ENCODE measurements around the gene MTCH2.

The MTCH2 gene

DNA sequence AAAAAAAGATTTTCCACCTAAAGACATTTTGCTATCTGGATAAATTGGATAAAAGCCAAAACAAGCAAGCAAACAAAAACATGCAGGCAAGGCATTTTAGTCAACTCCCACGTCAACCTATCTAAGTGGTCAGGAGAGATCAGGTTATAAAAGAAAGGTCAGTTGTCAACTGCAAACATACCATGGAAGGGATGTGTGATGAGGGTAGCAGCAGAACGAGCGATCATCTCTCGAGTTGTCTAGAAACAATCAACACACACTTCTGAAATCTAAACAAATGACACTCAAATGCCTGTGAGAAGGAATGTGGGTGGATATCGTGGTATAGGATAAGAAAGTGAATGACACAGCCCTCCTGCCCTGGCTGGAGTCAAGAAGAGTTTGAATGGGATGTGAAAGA, 10.9 kb downstream of the MTCH2 start:
- no peak for DNase-seq

DNA sequence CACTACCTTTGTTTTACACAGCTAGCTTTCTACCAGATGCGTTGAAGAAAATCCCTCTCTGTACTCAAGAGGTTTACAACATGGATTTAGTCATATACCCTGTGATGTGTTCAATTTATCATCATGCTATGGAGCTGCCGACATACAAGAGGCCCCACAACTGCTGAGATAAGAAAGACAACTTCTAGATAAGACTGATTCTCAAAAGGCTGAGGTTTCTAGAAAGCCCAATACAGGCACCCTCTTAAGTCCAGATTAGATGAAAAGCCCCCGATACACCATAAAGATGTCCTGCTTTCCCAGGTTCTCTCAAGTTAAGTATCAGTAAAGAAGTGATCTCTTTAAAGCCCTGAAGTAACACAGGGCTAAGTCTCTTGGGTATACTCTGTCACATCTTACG, 14.3 kb downstream of the MTCH2 start:
- no peak for DNase-seq

DNA sequence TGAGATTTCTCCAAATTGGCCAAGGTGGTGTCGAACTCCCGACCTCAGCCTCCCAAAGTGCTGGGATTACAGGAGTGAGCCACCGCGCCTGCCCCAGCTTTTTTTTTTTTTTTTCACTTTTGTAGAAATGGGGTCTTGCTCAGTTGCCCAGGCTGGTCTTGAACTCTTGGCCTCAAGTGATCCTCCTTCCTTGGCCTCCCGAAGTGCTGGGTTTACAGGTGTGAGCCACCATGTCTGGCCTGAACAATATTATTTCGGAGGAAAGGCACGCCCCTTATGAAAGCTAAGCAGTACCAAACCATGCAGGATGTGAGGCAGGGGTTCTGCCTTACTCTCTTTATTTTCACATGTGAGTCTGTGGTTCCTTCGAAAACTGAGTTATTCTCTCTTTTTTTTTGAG, 16.1 kb downstream of the MTCH2 start:
- DNase-seq = no peak

GRCh38 chr11:47620836-47621378, 21.5 kb downstream of the MTCH2 start:
- no peak for DNase-seq

DNA sequence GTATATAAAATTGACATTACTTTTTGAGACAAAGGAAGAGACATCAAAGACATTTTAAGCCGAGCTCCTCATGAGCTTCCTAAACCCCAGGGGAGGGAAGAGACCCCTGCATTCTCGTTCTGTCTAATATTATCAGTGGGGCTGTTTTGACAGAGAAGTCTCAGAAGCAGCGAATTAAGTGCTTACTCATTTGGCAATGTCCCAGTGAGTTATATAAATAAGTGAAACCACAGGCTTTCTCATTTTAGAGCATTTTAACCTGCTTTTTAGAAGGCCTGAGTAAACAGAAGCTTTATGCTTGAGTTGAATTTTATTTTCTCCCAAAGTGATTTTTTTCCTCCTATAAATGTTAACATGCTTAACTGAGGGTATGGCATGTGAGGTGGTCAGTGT, 24.9 kb downstream of the MTCH2 start:
- DNase-seq = no peak

DNA sequence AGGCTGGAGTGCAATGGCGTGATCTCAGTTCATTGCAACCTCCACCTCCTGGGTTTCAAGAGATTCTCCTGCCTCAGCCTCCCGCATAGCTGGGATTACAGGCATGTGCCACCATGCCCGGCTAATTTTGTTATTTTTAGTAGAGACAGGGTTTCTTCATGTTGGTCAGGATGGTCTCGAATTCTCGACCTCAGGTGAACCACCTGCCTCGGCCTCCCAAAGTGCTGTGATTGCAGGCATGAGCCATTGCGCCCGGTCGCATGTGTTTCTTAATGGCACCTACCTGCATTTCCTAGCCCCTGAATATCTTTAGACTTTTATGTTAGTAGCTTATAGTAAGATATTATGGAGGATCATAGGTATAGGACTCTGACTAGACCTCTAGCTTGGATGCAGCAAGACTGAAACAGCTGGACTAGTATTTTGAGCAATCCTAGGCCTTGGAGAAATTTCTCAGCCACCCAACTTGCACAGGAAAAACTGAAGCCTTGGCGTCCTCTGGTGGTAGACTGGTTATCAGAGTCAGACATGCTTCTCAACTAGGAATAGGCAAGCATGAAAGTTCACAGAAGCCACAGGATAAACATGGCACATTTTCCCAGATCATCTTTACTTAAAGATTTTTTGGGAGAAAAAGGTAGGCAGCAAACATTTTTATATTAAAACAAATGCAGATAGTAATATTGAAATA, 25.5 kb downstream of the MTCH2 start:
- DNase-seq = peak; percentile 20 to 42

DNA sequence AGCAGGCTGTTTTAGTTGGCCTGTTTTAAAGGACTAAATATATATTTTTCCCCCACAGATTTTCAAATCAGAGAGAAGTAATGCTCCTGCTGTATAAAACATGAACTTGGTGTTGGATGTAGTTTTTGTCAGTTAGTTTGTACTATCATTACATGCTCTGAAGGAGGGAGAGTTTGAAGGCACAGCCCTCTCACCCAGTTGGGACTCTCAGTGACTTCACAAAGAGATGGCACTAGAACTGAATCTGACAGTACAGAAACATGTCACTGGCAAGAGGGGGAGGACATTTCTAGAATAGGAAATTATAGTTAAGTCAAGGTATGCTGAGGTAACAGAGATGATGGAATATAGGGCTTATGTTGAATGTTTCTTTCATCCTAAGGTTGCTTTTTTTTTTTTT, 27.1 kb downstream of the MTCH2 start:
- DNase-seq = no peak

DNA sequence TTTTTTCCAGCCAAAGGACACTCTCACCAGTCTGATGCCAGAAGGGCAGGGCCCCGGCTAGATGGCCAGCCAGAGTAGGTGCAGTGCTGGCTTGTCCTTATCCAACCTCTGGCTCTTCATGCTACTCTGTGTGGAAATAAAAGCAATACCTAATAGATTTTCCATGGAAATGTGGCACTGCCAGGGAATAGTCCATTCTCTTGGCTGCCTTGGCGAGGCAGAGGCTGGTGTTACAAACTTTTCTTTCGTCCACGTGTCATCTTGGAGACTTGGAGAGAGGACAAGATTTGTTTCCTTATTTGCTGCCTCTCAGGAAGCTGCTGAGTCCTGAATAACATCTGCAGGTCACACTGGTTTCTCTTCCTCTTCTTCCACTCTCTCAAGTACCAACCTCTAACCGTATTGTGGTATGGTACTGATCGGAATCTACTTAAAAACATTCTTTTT, 31.0 kb downstream of the MTCH2 start:
- no peak for DNase-seq

GRCh38 chr11:47609675-47610074, 32.7 kb downstream of the MTCH2 start:
- no peak for DNase-seq

- no peak for DNase-seq
Measured at GRCh38 chr11:47607380-47607779, 35.0 kb downstream of the MTCH2 start.

- no peak for DNase-seq
Measured at GRCh38 chr11:47606731-47607130, 35.6 kb downstream of the MTCH2 start.

DNA sequence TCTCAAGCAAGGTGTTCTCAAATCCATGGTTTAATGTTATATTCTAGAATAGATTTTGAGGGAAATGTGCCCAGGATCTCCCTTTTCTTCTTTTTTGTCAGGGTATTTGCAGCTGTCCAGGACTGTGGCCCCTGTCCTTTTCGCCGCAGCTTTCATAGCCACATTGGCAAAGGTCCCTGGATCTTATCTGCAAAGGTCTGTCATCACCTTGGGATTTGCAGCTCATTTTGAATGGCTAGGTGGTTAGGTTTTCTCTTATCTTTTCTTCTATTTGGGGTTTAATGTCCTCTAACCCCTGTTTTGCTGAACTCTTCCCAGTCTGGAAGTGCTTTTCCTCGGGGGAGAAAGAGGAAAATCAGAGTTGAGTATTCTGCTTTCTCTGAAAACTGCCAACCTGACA, 36.4 kb downstream of the MTCH2 start:
- DNase-seq = no peak

- no peak for DNase-seq
Measured at GRCh38 chr11:47603295-47603694, 39.1 kb downstream of the MTCH2 start.

GRCh38 chr11:47599902-47600301, 42.5 kb downstream of the MTCH2 start:
- DNase-seq = no peak

GRCh38 chr11:47595967-47596366, 46.4 kb downstream of the MTCH2 start:
- no peak for DNase-seq

GRCh38 chr11:47595029-47595428, 47.3 kb downstream of the MTCH2 start:
- DNase-seq = no peak

DNA sequence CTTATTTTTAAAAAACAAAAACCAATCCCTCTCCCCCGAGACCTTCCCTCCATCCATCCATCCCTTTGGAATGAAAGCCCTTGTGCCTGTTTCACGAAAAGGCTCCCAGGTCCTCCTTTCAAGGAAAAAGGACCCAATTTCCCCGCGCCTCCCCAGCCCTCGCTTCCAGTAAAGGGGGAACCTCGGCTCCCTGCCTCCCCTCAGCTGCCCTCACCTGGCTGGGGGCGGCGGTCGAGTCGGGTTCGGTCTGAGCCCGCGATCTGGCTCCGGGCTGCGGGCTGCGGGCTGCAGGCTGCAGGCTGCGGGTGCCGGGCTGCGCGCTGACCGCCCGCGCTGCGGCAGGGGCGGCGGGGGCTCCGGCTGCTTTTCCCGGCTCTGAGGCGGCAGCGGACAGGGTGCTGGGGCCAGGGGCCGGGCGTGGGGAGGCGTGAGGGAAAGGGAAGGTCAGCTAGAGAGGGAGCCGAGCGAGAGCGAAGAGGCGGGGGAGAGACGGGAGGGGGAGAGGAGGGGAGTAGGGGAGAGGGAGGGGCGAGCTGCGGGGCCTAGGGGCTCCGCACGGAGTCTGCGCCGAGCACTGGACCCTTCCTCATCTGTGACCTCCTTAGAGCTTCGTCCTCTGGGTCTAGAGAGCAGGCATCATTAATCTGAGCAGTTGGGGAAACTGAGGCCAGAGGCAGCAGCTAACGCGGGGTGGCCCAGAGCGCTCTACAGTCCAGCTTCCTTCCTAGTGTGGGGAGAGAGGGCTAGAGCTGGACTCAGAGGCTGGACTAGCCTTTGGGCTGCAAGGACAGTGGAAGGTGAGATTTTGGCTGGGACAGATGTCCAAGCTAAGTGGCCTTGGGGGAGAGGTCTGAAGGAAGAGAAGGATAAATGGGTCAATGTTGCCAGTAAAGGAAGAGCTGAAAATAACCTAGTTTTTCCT, 48.2 kb downstream of the MTCH2 start, which contains the start of gene C1QTNF4:
TSS of gene C1QTNF4 (minus strand) at position 478 of the 922 bp plus-strand sequence. CDS start 3,601 bp downstream, outside the sequence.
- no peak for DNase-seq

DNA sequence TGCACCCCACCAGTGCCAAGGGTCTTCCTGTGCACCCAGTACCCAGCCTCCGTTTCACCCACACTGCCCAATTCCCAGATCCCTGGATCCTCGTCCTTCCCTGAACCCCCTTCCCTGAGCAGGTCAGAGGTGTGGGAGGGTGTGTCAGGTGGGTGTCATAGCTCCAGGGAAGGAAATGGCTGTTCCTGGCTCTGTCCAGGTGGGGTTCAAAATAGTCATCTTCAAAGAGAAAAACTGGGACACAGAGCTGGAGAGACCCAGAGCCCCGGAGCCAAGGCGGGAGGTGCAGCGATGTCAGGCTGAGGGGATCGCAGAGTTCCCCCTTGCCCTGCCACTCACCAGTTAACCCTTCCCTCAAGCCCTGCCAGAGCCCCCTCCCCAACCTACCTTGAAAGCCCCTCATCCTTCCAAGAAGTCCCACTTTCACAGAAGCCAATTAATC, 48.8 kb downstream of the MTCH2 start:
- DNase-seq = no peak

GRCh38 chr11:47592970-47593369, 49.4 kb downstream of the MTCH2 start:
- no peak for DNase-seq

- DNase-seq = no peak
Measured at GRCh38 chr11:47592251-47592650, 50.1 kb downstream of the MTCH2 start.

GRCh38 chr11:47591764-47592163, 50.6 kb downstream of the MTCH2 start:
- DNase-seq = no peak

- no peak for DNase-seq
Measured at GRCh38 chr11:47589977-47590861, 52.1 kb downstream of the MTCH2 start.

DNA sequence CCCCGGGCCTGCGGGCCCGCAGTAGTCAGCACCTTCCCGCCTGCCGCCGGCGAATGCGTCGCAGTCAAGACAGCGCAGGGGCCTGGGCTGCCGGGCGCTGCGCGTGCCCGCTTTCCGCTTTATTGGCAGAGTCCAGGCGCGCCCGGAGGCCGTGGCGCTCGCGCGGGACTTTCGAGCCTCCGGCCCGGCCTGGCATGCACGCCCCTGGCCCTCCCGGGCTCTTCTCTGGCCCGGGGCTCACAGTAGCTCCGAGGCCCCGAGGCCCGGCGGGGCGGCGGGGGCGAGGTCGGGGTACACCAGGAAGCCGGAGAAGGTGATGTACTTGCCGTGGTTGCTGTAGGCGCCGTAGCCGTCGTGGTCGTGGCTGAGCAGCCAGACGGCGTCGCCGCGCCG, 52.8 kb downstream of the MTCH2 start:
- DNase-seq = no peak

Data from SHP77 (cell line).